Thyroid gland (tissue), 4 donors: ENCODE data around the gene CC2D1B.

Source experiments
- POLR2A ChIP-seq, 2 donors: fragments of 450-650 bp; IDR thresholded peaks; one replicate each; pipeline ENCODE4 v1.6.1; 2017; ENCODE audit warnings: antibody characterized with exemption in 2 of 2, mild to moderate bottlenecking in 2 of 2, moderate library complexity in 1 of 2
- TF ChIP-seq, protein P1 (sequence below), 6 experiments: fragments of 200-600 bp in 3 of 6; fragments of 450-650 bp in 3 of 6; sonication (generic) in 3 of 6; IDR thresholded peaks; one replicate each; pipeline ENCODE4 v1.5.1; 2016 to 2019; ENCODE audit warnings: antibody characterized with exemption in 6 of 6, mild to moderate bottlenecking in 2 of 6, inconsistent platforms in 1 of 6, moderate library complexity in 1 of 6

- TF ChIP-seq, protein P1, sequence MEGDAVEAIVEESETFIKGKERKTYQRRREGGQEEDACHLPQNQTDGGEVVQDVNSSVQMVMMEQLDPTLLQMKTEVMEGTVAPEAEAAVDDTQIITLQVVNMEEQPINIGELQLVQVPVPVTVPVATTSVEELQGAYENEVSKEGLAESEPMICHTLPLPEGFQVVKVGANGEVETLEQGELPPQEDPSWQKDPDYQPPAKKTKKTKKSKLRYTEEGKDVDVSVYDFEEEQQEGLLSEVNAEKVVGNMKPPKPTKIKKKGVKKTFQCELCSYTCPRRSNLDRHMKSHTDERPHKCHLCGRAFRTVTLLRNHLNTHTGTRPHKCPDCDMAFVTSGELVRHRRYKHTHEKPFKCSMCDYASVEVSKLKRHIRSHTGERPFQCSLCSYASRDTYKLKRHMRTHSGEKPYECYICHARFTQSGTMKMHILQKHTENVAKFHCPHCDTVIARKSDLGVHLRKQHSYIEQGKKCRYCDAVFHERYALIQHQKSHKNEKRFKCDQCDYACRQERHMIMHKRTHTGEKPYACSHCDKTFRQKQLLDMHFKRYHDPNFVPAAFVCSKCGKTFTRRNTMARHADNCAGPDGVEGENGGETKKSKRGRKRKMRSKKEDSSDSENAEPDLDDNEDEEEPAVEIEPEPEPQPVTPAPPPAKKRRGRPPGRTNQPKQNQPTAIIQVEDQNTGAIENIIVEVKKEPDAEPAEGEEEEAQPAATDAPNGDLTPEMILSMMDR (IDR thresholded peaks at IDR 0.05): no peak
- no peak for TF ChIP-seq POLR2A (IDR thresholded peaks at IDR 0.05)
Observed at GRCh38 chr1:52325786-52326185, 40.2 kb downstream of the CC2D1B start.
